Measurements from ENCODE around the gene PDXDC1.
"Not testable (repeated sequence)": the region's sequence is repeated elsewhere in the genome, so short reads cannot be mapped to it uniquely, and the experiment has no call there.

- not testable (repeated sequence) for TF ChIP-seq POLR2AphosphoS5 (IDR thresholded peaks at IDR 0.05; ENCODE audit: borderline replicate concordance, low read depth, low read length); EZH2 (IDR thresholded peaks at IDR 0.05); FOXP2 (optimal IDR thresholded peaks at IDR 0.05; ENCODE audit: control extremely low read depth, extremely low read length, insufficient read depth)
These were observed 174.4 kb downstream of the PDXDC1 start for GRCh38 chr16:15149260-15149659.

Data from SK-N-MC (cell line).